Stimulated activated naive CD8-positive, alpha-beta T cell treated with anti-CD3 and anti-CD28 coated beads, Interleukin-15, Interleukin-2, amounts not matched to agents 100 ng/mL and 50 ng/mL, for 24 hours (primary cell): ENCODE measurements around the gene CYP2W1.
"Not testable (repeated sequence)": the region's sequence is repeated elsewhere in the genome, so short reads cannot be mapped to it uniquely, and the experiment has no call there.

Source experiments
- H3K27ac Mint-ChIP-seq: one replicate; pipeline ENCODE4 v1.8.0; 2021; ENCODE audit warnings: mild to moderate bottlenecking, mixed read lengths
- H3K27me3 Mint-ChIP-seq: one replicate; pipeline ENCODE4 v1.8.0; 2021; ENCODE audit warnings: mixed read lengths
- H3K36me3 Mint-ChIP-seq: one replicate; pipeline ENCODE4 v1.8.0; 2021; ENCODE audit warnings: low read depth, mixed read lengths
- H3K4me1 Mint-ChIP-seq: one replicate; pipeline ENCODE4 v1.8.0; 2021; ENCODE audit warnings: low read depth, mixed read lengths
- H3K4me3 Mint-ChIP-seq: one replicate; pipeline ENCODE4 v1.8.0; 2021; ENCODE audit warnings: mild to moderate bottlenecking, mixed read lengths
- H3K9me3 Mint-ChIP-seq: one replicate; pipeline ENCODE4 v1.8.0; 2021; ENCODE audit warnings: mixed read lengths

The CYP2W1 gene

DNA sequence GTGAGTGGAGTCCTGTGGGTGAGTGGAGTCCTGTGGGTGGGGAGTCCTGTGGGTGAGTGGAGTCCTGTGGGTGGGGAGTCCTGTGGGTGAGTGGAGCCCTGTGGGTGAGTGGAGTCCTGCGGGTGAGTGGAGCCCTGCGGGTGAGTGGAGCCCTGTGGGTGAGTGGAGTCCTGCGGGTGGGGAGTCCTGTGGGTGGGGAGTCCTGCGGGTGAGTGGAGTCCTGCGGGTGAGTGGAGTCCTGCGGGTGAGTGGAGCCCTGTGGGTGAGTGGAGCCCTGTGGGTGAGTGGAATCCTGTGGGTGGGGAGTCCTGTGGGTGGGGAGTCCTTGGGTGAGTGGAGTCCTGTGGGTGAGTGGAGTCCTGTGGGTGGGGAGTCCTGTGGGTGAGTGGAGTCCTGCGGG lies 19.5 kb downstream of the CYP2W1 start:
- H3K4me3 Mint-ChIP-seq, H3K9me3 Mint-ChIP-seq, H3K27ac Mint-ChIP-seq, H3K36me3 Mint-ChIP-seq, H3K4me1 Mint-ChIP-seq, H3K27me3 Mint-ChIP-seq: not testable (repeated sequence)

DNA sequence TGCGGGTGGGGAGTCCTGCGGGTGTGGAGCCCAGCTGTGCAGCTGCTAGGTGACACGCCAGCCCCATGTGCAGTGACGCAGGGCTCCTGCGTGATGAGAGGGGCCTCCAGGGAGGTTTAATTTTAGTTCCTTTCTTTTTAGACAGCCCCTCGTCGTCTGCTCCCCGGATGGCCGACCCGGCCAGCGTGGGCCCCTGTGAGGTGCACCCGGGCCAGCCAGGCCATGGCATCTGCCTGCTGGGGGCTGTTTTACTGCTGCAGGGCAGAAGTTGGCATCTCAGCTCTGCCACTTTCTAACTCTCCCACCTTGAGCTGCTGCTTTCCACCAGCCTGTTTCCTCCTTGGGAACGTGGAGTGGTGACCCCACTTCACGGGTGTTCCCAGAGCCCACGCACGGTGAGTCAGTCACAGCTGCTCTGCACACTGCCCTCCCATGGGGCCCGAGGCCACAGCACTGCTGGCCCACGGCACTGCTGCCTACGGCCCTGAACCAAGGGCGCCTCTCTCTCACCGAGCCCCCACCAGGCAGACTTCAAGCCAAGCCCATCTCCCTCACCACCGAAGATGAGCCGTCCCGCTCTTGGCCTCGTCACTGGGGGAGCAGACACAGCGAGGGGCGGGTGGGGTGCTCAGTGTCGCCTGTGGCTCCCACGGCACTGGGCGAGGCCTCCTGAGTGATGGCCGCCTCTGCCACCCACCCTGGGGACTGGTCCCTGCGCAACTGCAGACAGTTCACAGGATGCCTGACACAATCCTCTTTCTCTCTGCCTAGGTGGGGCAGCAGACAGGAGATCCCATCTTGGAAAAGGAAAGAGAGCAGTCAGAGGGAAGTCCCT lies 21.3 kb downstream of the CYP2W1 start:
- H3K27me3 Mint-ChIP-seq: no peaks in the 10 kb centered on the region
- H3K27ac Mint-ChIP-seq: no peak overlapping the region
- H3K36me3 Mint-ChIP-seq: peaks cover 4% of the 10 kb centered on the region
- H3K9me3 Mint-ChIP-seq: no peaks in the 10 kb centered on the region
- H3K4me3 Mint-ChIP-seq: no peak overlapping the region
- peaks cover 3% of the 10 kb centered on the region for H3K4me1 Mint-ChIP-seq

DNA sequence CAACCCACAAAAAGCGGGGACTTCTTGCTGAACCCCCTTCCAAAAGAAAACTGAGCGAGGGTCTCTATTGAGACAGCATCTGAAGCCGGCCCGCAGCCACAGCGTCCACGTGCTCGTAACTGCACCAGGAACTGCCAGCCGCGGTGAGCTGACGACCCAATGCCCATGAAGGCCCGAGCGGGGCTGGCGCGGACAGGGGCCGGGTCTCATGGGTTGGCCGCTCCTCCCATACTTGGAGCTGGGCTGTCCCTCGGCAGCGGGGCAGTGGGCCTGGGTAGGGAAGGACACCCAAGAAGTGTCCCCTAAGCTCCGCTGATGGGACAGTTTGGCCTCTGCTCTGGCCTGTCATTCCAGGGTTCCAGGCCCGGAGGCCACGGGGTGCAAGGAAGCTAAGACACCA lies 22.3 kb downstream of the CYP2W1 start:
- Mint-ChIP-seq H3K27ac (no peak overlapping the region), H3K4me1 (peaks cover 3% of the 10 kb centered on the region), H3K4me3 (no peak overlapping the region), H3K27me3 (no peaks in the 10 kb centered on the region), H3K36me3 (peaks cover 4% of the 10 kb centered on the region), H3K9me3 (no peaks in the 10 kb centered on the region)

DNA sequence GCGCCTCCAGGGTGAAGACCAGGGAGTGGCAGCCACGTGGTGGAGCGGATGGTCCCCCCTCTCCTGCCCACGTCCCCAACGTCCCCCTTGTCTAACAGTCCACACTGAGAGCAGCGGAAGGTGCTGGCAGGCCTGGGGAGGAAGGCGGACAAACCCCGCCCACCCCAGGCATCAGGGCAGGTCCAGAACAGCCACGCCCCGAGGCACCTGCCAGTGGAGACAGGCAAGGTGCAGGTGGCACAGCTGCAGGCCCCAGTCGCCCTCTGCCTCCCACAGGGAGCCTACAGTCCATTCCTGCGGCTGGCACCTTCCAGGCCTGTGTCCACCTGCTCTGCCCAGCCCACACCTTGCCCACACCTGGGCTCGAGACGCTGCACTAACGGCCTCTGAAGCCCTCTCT lies 24.9 kb downstream of the CYP2W1 start:
- H3K9me3 Mint-ChIP-seq: no peaks in the 10 kb centered on the region
- H3K27ac Mint-ChIP-seq: no peak overlapping the region
- peaks cover 9% of the 10 kb centered on the region for H3K4me1 Mint-ChIP-seq
- peaks cover 4% of the 10 kb centered on the region for H3K36me3 Mint-ChIP-seq
- no peaks in the 10 kb centered on the region for H3K27me3 Mint-ChIP-seq
- no peak overlapping the region for H3K4me3 Mint-ChIP-seq

DNA sequence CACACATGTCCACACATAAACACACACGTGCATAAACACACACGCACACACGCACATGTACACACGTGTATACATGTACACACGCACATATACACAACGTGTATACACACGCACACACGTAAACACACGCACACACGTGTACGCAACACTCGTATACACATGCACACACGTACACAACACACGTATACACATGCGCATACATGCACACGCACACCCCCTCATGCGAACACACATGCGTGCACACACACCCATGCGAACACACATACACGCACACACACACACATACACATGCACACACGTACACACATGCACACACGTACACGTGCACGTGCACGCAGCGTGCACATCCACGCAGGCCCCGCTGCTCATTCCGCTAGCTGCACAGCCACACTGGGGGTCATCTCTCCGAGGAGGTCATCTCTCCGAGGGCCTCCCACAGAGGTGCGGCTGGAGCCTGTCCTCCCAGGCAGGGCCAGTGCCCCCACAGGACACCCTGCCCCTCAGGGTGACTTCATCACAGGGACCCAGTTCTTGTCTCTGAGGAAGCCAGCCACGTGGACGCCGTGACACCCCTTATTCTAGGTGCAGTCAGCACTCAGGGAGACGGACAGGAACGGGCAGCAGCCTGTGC lies 25.9 kb downstream of the CYP2W1 start:
- peaks cover 9% of the 10 kb centered on the region for H3K4me1 Mint-ChIP-seq
- H3K27me3 Mint-ChIP-seq: no peaks in the 10 kb centered on the region
- H3K9me3 Mint-ChIP-seq: no peaks in the 10 kb centered on the region
- H3K36me3 Mint-ChIP-seq: peaks cover 4% of the 10 kb centered on the region
- no peak overlapping the region for H3K27ac Mint-ChIP-seq
- H3K4me3 Mint-ChIP-seq: no peak overlapping the region

DNA sequence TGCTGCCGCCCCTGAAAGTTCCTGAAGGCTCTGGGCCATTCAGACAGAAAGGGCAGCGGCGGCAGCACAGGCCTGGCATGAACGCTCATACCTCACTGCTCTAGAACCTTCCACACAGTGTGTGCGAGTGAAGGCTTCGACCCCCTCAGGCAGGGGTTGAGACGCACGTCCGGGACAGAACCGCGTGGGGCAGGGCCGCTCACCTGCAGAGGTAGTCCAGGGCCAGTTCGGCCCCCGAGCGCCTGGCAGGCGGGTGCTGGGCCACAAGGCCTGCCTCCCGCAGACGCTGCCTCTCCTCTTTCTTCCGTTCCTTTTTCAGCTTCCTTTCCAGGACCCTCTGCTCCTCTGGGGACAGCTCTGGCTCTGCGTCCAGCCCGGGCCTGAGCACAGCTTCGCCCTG lies 26.8 kb downstream of the CYP2W1 start:
- H3K4me1 Mint-ChIP-seq: peaks cover 6% of the 10 kb centered on the region
- H3K27ac Mint-ChIP-seq: no peak overlapping the region
- no peak overlapping the region for H3K4me3 Mint-ChIP-seq

DNA sequence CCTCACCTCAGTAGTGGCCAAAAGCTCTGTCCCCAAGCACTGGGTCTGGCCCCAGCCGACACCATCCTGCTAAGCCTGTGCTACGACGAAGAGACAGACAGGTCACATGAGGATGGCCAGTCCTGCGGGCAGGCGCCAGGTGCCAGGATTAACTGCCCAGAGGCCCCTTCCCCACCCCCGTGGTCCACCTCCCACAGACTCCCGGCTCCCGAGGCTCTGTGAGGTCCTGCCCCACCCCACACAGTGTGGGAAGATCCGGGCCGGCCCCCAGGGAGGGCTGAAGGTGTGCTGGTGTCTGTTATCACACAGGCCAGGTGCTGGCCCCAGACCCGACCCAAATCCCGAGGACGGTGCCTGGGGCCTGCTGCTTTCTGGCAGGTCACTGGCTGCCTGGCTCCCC lies 27.2 kb downstream of the CYP2W1 start:
- H3K4me3 Mint-ChIP-seq: no peak overlapping the region

More for the DNA sequence above, 26.8 kb downstream of the CYP2W1 start:
- H3K9me3 Mint-ChIP-seq: no peaks in the 10 kb centered on the region
- peaks cover 4% of the 10 kb centered on the region for H3K36me3 Mint-ChIP-seq
- H3K27me3 Mint-ChIP-seq: no peaks in the 10 kb centered on the region

DNA sequence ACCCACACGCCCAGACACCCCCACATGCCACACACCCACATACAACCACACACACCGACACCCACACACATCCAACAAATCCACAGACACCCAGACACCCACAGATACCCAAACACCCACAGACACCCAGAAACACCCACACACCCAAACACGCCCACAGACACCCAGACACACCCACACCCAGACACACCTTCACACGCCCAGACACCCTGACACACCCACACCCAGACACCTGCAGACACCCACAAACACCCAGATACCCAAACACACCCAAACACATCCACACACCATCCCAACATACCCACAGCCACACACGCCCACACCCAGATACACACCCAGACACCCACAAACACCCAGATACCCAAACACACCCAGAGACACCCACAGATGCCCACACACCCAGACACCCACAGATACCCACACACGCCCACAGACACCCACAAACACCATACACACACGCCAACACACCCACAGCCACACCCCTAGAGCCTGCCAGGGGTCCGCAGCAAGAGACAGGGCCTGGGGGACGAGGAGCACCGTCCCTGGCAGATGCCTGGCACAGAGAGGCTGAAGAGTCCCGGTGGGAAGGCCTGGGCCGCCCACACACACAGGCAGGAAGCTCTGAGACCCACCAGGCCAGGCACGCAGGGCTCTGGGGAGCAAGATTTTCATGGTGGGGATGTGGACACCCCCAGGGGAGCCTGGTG lies 28.5 kb downstream of the CYP2W1 start:
- peaks cover 6% of the 10 kb centered on the region for H3K4me1 Mint-ChIP-seq
- H3K4me3 Mint-ChIP-seq: peak overlapping the region; percentile 17
- H3K27ac Mint-ChIP-seq: peak overlapping the region; percentile 85
- no peaks in the 10 kb centered on the region for H3K9me3 Mint-ChIP-seq
- peaks cover 4% of the 10 kb centered on the region for H3K36me3 Mint-ChIP-seq
- no peaks in the 10 kb centered on the region for H3K27me3 Mint-ChIP-seq

More for the DNA sequence above, 27.2 kb downstream of the CYP2W1 start:
- Mint-ChIP-seq H3K9me3 (no peaks in the 10 kb centered on the region), H3K4me1 (peaks cover 6% of the 10 kb centered on the region), H3K27ac (no peak overlapping the region), H3K36me3 (peaks cover 4% of the 10 kb centered on the region), H3K27me3 (no peaks in the 10 kb centered on the region)

DNA sequence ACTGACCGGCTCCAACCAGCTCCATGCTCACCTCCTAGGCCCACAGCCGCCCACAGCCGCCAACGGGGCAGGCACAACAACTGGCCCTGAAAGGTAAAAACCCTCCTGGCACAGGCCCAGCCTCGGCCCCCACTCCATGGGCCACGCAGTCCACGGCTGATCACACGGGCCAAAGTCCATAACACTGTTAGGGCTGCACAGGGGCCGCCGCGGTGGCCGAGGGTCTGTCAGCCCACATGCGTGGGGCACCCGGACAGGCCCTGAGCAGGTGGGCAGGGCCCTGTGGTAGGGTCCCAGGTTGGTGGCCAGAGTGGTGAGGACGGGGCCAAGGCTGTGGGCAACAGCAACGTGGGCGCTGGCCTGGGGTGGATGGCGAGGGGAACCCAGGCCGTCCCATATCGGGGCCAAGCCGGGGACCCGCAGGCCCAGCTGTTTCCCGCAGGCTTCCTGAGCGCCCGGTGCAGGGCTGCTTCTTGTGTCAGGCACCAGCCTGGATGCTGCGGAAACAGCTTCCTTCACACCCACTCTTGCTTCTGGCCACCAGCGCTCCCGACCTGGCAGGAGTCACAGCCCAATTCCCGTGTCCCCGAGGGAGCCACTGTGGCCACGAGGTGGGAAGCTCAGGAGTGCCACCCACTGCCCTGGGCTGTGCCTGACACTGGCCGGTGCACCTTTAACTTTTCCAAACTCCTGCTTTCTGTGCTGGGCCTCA lies 29.2 kb downstream of the CYP2W1 start:
- Mint-ChIP-seq H3K9me3 (no peaks in the 10 kb centered on the region), H3K27me3 (no peaks in the 10 kb centered on the region), H3K27ac (no peak overlapping the region), H3K36me3 (peaks cover 4% of the 10 kb centered on the region), H3K4me1 (peaks cover 6% of the 10 kb centered on the region), H3K4me3 (no peak overlapping the region)

DNA sequence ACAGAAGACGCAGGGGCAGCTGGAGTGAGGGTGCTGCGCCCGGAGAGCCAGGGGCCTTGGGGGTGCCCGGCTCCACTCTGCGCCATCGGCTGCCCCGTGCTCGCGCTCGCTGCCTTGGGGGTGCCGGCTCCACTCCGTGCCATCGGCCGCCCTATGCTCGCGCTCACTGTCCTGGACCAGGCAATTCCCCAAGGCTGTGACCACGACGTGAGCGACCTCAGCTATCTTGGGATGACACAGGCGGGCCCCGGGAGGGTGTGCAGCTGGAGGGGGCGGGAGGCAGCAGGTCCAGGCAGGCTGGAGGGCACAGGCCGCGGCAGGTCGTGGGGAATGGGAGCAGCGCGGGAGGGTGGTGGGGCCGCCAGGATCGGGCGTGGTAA lies 29.7 kb downstream of the CYP2W1 start:
- Mint-ChIP-seq H3K9me3 (no peaks in the 10 kb centered on the region), H3K4me3 (no peak overlapping the region), H3K4me1 (peaks cover 6% of the 10 kb centered on the region), H3K27me3 (no peaks in the 10 kb centered on the region), H3K27ac (no peak overlapping the region), H3K36me3 (peaks cover 4% of the 10 kb centered on the region)

DNA sequence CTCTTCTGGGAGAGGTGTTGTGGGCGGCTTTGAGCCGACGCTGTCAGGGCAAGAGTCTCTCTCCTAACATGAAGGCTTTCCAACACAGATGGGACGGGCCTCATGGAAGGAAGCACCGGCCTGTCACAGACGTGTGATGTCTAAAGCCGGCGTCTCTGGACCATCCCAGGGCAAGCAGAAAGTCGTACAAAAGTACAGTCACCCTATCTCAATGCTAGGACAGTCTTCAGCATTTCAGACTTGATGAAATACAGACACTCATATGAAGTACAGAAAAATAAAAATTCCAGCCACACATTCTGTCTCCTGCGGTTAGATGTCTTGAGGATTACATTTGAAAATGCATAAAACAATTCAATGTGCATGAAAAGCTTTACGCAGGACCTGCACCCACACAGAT lies 30.6 kb downstream of the CYP2W1 start:
- Mint-ChIP-seq H3K4me3 (no peak overlapping the region), H3K4me1 (peaks cover 6% of the 10 kb centered on the region), H3K36me3 (peaks cover 5% of the 10 kb centered on the region), H3K9me3 (no peaks in the 10 kb centered on the region), H3K27me3 (no peaks in the 10 kb centered on the region), H3K27ac (no peak overlapping the region)

DNA sequence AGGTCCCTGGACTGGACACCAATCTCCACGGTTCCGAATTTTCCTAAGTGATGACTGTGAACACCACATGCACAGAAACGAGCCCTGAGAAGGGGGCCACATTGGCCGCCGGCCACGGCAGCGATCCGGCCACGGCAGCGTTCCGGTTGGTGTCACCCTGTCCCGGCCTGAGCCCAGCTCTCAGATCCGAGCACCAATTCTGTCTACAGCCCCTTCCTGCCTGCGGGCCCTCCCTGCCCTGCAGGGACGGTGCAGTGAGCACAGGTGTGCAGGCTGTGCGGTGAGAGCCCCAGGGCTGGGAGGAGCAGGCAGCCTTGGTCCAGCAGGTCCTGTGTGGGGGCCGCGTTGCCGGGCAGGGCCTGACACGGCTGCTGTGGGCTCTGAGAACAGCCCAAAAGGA lies 31.7 kb downstream of the CYP2W1 start:
- no peaks in the 10 kb centered on the region for H3K27me3 Mint-ChIP-seq
- H3K4me3 Mint-ChIP-seq: no peak overlapping the region
- no peaks in the 10 kb centered on the region for H3K9me3 Mint-ChIP-seq
- H3K27ac Mint-ChIP-seq: no peak overlapping the region
- peaks cover 4% of the 10 kb centered on the region for H3K36me3 Mint-ChIP-seq
- H3K4me1 Mint-ChIP-seq: peaks cover 6% of the 10 kb centered on the region

DNA sequence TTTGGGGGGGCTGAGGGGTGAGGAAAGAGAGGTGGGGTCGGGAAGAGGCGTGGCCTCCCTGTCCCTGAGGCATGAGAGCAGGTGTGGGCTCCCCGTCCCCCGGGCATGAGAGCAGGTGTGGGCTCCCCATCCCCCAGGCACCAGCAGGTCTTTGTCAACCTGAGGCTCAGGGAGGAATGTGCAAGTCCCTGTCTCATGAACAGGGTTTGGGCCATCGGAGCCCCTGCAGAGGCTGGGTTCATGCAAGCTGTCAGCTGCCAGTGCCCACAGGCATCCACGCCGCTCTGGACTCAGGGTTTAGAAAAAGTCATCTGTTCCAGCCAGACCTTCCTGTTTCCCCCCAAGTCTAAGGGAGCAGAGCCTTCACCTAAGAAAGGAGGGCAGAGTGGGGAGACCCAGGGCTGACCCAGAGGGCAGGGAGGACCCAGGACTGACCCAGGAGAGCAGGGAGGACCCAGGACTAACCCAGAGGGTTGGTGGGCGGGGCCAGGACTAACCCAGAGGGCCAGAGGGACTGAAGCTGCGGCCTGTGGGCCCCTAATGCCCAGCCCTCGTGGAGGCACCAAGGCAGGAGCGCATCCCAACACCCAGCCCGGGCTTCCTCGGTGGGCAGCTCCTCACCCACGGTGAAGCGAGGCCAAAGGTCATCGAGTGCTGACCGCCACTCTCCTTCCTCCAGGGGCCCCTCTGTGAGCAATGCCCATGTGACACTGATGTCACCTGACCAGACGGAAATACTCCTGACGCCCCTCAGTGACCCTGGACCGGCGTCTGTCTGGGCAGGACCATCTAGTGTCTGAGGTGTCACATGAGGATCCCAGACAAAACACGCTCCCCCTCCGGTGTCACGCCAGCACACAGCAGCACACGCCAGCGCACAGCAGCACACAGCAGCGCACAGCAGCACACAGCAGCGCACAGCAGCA lies 32.5 kb downstream of the CYP2W1 start:
- Mint-ChIP-seq H3K9me3 (no peaks in the 10 kb centered on the region), H3K4me3 (no peak overlapping the region), H3K4me1 (peaks cover 6% of the 10 kb centered on the region), H3K27me3 (no peaks in the 10 kb centered on the region), H3K36me3 (peaks cover 4% of the 10 kb centered on the region), H3K27ac (no peak overlapping the region)
